ENCODE data around the gene RPUSD1.

The RPUSD1 gene

GRCh38 chr16:818132-818531 lies 30.0 kb upstream of the RPUSD1 start:
- no peak for DNase-seq

DNA sequence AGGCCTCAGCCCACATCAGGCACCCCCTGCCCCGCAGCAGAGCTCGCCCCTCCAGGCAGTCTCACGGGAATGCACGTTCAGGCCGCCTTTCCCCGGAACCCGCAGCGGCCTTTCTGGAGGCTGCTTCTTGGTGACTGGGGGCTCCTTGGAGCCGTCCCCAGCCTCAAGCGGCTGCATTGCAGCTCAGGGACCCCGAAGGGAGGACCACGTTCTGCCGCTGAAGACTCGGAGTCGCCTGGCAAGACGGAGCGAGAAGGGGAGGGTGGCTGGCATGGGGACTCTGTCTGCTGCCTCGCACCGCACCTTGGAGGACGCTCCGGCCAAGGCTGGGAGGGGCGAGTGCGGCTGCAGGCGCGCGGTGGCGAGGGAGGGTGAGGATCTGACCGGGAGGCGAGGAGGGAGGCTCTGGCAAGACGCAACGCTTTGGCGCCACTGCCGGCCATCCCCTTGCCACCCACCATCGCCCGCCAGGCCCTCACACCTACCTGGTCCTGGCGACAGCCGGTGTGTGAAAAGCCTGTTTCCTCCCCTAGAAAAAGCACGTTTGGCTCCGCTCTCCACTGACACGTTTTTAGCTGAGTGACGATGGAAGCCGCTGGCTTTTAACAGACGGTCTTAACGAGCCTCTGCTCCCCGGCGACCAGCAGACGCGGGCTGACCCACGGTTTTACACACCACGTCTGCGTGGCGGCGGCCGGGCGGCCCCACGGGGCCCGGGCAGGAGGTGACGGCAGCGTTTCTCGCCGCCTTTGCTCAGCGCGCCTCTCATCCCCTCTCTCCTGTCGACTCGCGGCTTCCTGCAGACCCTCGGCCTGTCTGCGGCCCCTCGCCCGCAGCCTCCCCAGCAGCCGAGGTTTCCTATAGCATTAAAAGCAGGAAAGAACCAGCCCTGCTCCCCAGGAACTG lies 29.1 kb upstream of the RPUSD1 start:
- no peak for DNase-seq

DNA sequence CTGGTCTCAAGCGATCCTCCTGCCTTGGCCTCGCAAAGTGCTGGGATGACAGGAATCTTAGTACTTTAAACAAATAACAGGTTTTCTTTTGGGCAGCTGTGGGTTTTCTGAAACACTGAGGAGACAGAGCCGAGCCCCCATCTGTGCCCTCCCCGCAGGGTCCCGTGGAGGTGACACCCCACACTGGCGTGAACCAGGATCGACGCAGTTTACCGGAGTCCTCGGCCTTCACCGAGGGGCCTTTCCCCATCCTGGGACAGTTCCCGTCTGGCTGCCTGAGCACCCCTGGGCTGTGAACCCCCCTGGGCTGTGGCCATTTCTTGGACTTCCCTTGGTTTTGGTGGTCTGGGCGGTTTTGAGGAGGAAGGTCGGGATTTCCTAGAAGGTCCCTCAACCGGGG lies 27.7 kb upstream of the RPUSD1 start:
- DNase-seq: no peak

DNA sequence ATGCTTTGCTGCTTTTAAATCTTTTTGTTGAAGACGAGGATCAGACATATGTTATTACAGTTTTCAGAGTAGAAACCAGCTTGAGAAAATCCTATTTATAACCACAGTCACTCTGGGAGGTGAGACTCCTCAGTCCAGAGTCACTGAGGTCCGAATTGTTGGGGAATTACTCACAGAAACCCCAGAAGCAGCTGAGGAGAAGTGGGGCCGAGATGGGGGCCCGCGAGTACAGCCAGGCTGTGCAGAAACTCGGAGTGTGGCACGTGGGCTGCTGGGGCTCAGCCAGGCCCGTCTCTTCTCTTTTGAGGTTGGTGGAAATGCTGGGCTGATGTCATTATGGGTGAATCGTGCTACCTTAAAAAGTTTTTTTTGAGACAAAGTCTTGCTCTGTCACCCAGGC lies 26.8 kb upstream of the RPUSD1 start:
- DNase-seq: no peak

- no peak for DNase-seq
These were observed 25.8 kb upstream of the RPUSD1 start for GRCh38 chr16:813916-814412.

DNA sequence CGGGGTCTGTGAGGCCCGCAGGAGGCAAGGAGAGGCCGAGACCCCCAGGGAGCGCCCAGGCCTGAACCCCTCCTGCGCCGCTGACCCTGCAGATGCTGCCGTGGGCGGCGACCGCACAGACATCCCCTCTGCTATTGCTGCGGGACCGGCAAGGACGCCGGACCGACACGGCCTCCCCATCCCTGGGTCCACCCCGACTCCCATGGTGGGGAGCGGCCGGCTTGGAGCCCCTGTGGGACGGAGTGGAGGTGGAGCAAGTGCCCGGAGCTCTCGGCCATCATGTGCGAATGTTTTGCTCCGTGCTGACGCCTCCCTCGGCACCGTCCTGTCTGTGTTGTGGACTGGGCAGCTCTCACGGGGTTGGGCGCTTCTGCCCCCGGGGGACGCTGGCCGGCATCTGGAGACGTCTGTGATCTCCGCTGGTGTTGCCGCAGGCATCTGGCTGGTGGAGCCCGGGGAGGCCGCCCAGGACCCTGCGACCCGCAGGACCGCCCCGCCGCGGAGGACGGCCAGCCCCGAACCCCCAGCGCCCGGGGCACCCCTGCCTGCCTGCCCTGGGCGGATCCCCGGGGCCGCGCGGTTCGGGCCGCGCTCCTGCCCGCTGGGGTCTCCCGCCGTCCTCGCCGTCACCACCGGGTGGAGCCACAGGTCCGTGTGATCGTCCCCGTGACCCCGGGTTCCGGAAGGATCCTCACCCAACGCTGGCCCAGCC lies 25.2 kb upstream of the RPUSD1 start:
- peak; percentile 10 for DNase-seq

GRCh38 chr16:808085-808386 lies 19.9 kb upstream of the RPUSD1 start:
- no peak for DNase-seq

DNA sequence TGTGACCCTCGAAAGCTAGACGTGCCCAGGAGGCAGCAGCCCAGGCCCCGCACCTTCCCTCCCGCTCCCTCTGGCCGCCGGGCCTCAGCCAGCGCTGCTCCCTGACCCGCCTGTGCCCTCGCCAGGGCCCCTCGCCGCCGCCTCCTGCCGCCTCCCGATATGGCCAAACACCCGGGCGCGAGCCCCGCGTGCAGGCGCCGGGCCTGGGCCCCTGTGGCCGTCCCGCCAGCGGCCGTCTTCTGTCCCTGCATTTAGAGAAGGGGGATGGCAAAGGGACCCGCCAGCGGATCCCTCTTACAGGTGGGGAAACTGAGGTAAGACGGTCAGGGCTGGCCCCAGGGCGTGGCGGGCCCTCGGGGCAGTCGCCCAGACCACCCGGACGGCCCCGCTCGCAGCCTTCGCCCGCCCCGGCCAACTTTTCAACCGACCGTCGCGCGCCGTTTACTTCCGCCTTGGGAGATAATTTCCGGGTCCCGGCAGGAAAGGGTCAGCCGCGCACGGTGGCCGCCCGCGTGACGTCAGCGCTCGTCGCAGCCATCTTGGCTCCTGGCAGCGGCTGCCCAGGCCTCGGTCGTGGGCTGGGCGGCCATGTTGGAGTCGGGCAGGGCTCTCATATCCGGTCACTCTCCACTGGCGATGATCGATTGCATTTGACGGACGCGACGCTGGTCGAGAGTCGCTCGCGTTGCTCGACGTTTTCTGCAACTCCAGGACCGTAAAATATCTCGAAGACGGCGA lies 19.3 kb upstream of the RPUSD1 start:
- peak; percentile 44 for DNase-seq

DNA sequence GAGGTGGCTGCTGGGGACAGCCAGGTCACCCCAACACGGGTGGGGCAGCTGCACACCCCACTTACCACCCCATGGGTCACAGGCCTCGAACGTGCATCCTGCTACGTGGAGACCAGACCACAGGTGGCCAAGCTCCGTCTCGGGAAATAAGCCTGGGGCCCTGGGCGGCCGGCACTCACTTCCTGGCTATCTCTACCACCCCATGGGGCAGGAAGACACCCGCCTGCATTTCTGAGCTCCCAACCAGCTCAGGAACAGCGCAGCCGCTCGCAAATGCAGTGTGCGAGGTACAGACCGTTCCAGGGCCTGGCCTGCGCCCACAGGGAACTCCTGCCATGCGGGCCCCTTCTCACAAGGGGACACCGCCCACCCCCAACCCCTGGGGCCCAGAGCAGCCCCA lies 17.3 kb upstream of the RPUSD1 start:
- DNase-seq: no peak

DNA sequence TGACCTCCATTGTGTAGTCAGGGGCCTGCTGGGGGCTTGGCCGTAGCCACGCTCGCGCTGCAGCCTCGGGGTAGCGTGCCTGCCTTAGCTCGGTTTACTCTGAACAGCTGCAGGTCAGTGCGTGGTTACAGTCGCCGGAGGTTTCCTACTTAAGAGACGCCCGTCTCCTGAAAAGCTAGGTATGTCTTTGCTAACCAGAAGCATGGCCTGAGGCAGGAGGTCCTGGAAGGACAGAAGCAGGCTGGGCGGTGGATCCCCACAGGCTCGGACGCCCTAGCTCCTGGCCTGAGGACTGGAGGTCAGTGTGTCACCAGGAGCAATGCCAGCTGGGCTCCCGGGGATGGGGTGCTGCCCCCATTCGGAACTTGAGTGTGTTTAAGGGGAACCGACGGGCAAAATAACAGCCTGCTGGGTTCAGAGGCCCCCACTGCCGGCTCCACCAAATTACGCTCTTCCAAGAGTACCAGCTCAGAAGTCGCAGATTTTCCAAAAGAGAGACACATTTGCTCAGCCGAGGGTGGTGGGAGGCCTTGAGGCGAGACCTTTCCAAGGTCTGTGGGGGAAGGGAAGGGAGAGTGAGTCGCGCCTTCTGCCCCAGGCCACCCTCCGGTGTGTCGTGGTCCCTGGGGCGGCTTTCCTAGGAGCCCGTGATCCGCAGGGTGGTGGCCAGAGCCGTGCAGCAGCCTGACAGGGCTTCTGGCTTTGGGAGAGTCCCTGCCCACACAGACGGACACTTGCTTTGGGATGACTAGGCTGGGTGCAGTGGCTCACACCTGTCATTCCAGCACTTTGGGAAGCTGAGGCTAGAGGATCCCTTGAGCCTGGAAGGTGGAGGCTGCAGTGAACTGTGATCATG lies 16.2 kb upstream of the RPUSD1 start:
- no peak for DNase-seq

DNA sequence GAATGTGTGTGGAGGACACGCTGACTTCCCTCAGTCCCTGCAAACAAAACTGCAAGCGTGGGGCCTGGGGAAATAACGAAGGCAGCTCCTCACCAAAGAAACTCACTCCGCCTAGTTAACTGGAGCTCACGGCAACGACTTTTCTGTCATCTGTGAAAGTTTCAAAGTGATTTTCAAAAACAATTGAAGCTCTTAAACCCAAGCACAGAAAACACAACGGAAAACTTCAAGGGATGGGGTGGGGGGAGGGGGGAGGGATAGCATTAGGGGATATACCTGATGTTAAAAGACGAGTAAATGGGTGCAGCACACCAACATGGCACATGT lies 15.5 kb upstream of the RPUSD1 start:
- no peak for DNase-seq

GRCh38 chr16:802914-803753 lies 15.0 kb upstream of the RPUSD1 start:
- DNase-seq: no peak

DNA sequence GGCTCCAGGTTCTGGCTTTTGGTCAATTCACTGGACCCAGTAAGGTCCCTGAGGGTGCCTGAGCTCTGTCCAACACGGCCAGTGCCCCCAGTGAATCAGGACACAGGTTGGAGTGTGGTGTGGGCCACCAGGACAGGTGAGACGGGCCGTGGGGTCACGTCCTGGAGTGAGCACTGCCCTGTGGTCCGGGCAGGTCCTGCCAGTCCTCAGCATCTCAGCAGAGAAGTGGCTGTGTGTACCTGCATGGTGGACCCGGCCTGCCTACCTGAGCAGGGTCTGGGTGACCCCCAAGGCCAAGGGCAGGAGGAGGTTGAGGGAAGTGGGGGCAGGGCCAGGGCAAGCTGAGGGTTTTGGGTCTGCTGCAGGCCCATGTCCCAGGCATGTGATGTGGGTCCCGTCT lies 14.3 kb upstream of the RPUSD1 start:
- no peak for DNase-seq

DNA sequence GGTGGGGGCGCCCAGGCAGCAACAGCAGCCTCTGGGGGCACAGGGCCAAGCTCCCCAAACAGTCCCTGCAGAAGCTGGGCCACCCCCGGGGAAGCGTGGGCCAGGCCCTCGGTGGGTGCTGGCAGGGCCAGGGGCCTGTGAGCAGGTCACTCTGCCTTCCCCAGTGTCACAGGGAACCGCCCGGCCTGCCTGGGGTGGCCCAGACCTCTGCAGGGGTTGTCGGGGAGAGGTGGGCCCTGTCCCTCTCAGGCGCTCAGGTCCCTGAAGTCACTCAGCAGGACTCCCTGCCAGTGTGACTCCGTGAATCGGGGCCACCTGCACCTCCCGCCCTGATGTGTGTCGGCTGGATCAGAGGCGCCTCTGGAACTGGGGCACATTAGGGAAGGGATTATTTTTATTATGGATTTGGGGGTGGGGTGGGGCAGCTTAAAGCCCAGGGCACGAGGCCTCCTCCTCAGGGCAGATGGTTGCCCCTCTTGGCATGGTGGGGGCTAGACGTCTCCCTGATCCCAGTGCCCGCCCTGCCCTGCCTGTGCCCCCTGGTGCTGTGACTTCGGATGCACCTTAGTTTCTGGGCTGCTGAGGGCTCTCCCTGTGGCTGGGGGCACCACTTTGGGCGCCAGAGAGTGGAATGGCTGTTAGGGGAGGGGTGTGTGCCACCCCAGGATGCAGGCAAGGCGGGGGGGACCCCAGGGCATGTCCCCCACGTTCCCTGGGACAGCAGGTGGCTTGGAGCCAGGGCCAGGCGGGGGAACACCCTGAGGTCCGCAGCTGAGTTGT lies 13.6 kb upstream of the RPUSD1 start:
- no peak for DNase-seq

DNA sequence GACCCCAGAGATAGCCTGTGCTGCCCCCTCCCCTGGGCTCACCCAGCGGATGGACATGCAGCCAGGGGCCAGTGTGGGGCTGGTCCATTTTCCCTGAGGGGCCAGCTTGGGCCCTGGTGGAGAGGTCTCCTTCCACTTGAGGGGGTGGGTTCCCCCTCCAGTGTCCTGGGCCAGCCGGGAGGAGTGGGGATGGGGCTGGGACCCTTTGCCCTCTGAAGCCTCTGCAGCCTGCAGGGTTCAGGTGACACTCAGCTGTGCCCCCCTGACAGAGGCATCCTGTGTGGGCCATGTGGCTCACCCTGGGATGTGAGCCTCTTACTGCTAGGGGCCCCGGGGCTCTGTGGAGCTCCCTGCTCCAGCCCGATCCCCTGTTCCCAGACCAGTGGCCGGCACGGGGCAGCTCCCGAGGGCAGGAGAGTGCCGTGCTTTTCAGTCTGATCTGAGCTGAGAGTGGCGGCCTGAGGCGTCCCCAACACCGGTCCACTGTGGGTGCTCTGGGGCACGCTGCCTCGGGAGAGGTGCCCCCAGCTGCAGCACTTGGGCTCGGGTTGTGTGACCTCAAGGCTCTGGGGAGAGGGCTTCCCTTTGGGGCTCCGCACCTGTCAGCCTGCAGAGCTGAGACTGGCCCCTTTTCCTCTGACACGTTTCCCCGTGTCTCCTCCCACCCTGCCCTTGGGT lies 12.8 kb upstream of the RPUSD1 start:
- no peak for DNase-seq

DNA sequence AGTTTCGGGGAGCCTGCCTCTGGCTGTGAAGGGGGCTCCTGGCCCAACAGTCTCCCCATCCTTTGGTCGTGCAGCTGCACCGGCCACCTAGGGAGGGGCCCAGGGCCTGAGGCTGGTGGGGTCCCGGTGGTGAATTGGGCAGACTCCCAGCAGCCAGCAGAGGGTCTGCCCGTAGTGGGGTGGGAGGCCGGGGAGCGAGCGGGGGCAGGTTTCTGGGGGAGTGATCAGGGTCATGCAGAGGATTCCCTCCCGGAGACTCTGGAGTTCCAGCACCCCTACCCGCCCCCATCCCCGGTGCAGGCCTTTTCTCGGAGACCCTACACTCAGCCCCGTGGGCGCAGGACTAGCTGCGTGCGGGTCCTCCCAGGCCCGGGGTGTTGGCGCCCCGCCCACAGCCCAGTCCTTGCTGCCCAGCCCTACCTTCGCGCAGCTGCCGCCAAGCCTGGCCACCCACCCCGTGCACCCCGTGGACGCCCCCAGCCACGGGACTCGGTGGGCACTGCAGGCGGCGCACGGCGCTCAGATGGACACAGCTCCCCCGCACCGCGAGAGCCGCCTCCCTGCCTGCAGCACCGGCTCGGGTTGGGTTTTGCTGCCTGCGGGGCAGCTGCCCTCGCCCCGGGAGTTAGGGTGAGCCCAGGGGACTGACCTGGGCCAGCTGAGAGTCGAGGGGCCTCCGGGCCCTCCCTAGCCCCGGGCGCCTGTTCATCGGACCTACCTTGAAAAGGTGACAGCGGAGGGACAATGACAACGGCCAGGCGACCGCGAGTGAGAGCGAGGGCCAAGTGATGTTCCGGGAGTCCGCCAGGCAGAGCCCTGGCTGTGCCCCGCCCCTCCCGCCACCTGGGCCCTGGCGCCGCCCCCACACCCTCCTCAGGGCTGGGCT lies 12.0 kb upstream of the RPUSD1 start, which contains the start of gene GNG13:
Gene GNG13, minus strand, starts transcription at position 787 of the 886 bp plus-strand sequence. CDS start 1,657 bp downstream, outside the sequence.
- no peak for DNase-seq

DNA sequence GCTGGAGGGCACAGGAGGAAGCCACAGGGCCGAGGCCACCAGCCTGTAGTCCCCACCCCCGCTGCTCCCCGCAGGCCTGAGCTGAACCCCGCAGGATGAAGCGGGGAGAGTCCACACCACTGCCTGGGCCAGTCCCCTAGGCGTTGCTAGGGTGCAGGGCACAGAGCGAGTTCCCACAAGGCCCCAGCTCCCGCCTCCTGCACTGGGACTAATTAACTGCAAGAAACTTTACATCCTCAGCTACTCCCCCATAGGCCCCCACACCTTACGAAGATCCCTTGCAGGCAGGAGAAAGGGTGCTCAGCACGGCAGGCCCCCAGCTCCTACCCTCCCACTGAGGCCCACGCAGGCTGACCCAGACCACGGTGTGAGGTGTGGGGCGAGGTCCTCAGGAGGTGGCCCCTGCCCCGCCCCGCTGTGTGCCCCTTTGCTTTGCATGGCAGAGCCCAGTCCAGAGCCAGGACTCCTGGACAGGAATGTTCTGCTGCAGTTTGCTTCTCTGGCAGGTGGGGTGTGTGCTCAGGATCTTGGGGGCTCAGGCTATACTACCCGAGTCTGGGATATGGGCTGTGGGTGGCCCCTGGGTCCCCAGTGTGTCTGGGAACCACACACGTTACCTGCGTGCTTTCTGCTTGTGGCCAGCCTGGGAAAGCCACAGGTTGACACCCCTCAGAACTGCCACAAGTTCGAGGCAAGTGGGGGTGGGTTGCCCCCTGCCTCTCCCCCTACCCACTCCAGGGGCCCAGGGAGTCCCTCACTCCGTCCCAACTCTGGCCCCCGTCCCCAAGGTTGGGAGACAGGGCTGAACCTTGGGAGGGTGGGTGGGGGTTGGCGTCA lies 11.1 kb upstream of the RPUSD1 start:
- no peak for DNase-seq

DNA sequence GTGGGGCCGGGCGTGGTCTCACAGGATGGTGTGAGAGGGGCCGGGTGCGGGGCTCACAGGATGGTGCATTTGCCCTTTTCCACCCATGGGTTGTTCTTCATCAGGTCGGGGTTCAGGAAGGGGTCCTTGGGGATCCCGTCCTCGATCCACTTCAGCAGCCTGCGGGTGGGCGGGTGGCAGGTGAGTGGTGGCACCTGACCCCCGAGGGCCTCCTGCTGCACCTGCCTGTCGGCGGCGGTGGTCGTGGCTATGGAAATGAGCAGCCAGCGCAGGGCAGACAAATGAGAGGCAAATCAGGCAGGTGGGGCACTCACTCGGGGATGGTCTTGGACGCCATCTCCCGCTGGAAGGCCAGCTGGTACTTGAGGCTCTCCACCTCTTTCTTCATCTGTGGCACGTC lies 10.5 kb upstream of the RPUSD1 start:
- DNase-seq: no peak
